GM10266 (cell line): ENCODE data around the gene SCG5.

ENCODE experiments used
- DNase-seq: peaks from one replicate; pipeline ENCODE4 v3.0.0; 2012; ENCODE audit errors: extremely low spot score
- CTCF ChIP-seq: IDR thresholded peaks from 2 replicates; pipeline ENCODE4 v1.5.1; 2012; ENCODE audit warnings: mild to moderate bottlenecking, low read depth; ENCODE audit not compliant: control insufficient read depth, insufficient read depth; ENCODE audit errors: missing control alignments

Gene SCG5

DNA sequence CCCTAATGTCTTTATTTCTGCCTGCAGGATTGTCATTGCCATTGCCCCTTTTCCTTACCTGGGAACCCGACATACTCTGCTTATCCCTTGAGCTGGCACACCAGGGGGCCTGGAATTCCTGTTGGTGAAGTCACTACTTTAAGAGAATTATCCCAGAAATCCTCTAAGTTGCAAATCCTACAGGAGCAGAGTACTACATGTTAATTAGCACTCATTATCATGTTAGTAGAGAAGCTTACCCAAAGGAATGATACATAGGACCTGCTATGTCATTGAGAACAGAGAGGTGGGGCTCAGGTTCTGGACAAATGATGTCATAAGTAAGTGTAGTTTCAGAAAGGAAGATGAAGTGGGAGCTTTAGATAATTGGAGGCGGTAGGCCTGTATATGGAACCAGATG lies 27.4 kb downstream of the SCG5 start:
- TF ChIP-seq CTCF, result no peak

DNA sequence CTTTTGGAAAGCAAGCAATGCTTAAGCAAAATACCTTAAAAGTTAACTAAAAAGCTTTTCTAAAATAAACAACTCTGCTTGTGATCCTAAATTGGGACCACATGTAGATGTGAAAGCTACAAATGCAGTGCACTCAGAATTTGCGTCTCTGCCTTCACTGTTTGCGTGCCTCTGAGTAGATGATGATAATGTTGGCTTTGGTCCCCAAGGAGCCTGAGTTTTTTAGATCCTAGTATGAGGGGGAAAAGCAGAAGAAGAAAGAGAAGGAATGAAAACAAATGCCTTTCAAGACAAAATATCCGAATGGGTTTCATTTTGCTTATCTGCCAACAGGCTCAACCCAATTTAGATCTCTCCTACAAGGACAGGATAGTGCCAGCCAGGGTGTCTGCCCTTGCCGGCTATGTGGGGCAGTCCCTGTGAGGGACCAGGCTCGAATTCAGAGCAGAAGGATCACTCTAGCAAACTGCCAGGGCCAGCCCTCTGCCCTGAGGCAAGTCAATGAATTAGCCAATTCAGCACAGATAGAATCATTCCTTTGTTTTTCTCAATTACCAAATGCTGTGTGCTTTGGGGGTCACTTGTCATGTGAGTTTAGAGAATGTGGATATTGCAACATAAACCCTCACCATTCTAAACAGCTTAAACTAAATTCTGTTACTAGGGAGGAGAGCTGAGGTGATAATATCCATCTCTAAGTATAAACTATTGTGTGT lies 28.5 kb downstream of the SCG5 start:
- TF ChIP-seq CTCF, result no peak
- no peak for DNase-seq

More for the DNA sequence above, 27.4 kb downstream of the SCG5 start:
- no peak for DNase-seq

- TF ChIP-seq CTCF, result no peak
- DNase-seq, result no peak
Observed at GRCh38 chr15:32670623-32671022, 29.1 kb downstream of the SCG5 start.

DNA sequence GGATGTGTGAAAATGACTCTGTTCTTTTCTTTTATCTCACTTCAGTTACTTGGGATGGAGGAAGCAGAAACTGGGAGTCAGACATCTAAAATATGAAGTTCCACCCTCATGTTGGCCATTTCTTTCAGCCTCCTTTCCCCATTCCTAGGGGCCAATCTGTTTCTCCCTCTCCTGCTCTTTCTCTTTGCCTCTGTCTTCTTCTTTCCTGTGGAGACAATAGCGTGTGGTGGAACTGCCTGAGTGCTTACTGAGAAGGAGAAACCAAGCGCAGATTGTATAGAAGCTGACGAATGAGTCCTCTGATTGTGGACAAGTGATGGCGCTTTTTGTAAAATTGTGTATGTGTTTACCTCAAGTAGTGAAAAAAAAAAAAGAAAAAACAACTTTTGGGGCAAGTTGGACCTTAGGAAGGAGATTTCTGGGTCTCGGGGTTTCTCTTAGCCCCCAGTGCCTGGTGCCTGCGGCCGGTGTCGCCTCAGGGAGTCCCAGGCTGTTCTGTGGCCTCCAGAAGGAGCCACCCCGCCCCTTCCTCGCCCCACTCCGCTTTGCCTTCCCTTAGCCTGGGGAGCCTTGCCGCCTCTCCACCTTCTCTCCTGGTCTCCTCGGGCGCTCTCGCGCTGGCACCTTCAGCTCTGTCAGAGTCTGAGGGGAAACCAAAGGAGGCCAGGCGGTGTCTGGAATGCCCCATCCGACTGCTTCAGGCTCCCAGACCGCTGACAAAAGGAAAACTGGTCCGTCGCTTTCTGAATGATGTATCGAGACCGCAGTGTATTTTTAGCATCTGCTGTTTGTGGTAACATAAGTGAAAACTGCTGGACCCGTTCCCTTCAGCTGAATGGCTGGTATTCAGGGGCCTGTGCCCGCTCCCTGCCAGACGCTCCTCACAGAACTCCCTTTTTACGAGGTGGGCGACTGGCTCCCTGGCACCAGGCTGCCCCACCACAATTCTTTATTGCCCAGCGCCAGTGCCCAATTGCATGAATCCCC lies 30.1 kb downstream of the SCG5 start:
- no peak for DNase-seq
- TF ChIP-seq CTCF, result no peak

GRCh38 chr15:32674681-32675080 lies 33.2 kb downstream of the SCG5 start:
- DNase-seq, result no peak
- no peak for TF ChIP-seq CTCF

DNA sequence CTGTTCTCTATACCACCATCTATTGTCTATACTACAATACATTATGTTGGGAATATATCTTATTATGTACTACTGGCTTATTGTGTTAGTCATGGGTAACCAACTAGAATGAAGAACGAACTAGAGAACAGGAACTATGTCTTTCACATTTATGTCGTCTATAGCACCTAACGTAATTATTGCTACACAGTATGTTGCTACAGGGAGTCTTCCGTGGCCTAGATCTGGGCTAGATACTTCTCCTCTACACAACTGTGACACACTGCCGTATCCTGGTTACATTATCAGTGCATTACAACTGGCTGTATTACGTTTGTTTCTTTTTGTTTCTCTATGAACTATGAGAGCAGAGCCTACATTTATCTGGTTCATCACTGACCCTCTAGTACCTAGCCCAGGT lies 34.0 kb downstream of the SCG5 start:
- TF ChIP-seq CTCF, result no peak
- DNase-seq, result no peak

DNA sequence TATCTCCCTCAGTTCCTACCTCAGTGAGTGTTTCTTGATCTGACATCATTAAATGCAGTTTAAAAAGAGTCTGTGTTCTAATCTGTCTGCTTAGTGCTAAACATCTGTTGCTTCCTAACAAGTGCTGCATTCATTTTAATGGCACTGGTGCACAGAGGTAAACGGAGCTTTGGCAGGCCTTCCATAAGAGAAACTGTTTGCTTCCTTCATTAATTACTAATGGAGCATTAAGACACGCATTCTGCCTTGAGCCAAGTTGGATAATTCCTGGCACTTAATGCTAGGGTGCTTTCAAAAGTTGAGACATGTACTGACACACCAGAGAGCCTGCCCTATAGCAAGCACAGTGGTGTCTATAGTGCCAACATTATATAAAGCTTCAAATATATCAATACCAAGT lies 34.7 kb downstream of the SCG5 start:
- no peak for DNase-seq

More for the DNA sequence above, 34.7 kb downstream of the SCG5 start:
- TF ChIP-seq CTCF, result no peak
